BLaER1 (cell line): ENCODE data around the gene USP10.

Experiments
- H3K27ac ChIP-seq: shearing (Covaris generic); formaldehyde crosslinking; 2 replicates; pipeline ENCODE4 v1.8.1; 2022
- H3K27me3 ChIP-seq: shearing (Covaris generic); formaldehyde crosslinking; 2 replicates; pipeline ENCODE4 v1.8.1; 2022
- H3K36me3 ChIP-seq: shearing (Covaris generic); formaldehyde crosslinking; 2 replicates; pipeline ENCODE4 v1.8.1; 2022
- H3K4me1 ChIP-seq: shearing (Covaris generic); formaldehyde crosslinking; 2 replicates; pipeline ENCODE4 v1.8.1; 2022
- H3K4me2 ChIP-seq: shearing (Covaris generic); formaldehyde crosslinking; 2 replicates; pipeline ENCODE4 v1.8.1; 2022
- H3K4me3 ChIP-seq: shearing (Covaris generic); formaldehyde crosslinking; 2 replicates; pipeline ENCODE4 v1.8.1; 2022
- H3K9ac ChIP-seq: shearing (Covaris generic); formaldehyde crosslinking; 2 replicates; pipeline ENCODE4 v1.8.1; 2022
- H3K9me3 ChIP-seq: shearing (Covaris generic); formaldehyde crosslinking; 2 replicates; pipeline ENCODE4 v1.8.1; 2022
- H4K20me1 ChIP-seq: shearing (Covaris generic); formaldehyde crosslinking; 2 replicates; pipeline ENCODE4 v1.8.1; 2022
- Cebpa-rat ChIP-seq: shearing (Covaris generic); IDR thresholded peaks from 2 replicates; pipeline ENCODE4 v1.8.1; 2022

The USP10 gene

GRCh38 chr16:84672276-84673202 lies 27.3 kb upstream of the USP10 start:
- no peak overlapping the region for H3K9ac ChIP-seq
- no peak overlapping the region for H3K4me3 ChIP-seq
- H4K20me1 ChIP-seq: no peaks in the 10 kb centered on the region
- no peak for TF ChIP-seq Cebpa-rat
- H3K4me2 ChIP-seq: peak overlapping the region; percentile 45
- H3K36me3 ChIP-seq: peaks cover 8% of the 10 kb centered on the region
- no peaks in the 10 kb centered on the region for H3K9me3 ChIP-seq
- H3K27ac ChIP-seq: no peak overlapping the region
- peaks cover 16% of the 10 kb centered on the region for H3K4me1 ChIP-seq
- H3K27me3 ChIP-seq: no peaks in the 10 kb centered on the region

GRCh38 chr16:84673203-84673535 lies 26.6 kb upstream of the USP10 start:
- Histone ChIP-seq H3K27me3 (no peaks in the 10 kb centered on the region), H3K4me3 (no peak overlapping the region), H3K9ac (no peak overlapping the region), H3K9me3 (no peaks in the 10 kb centered on the region), H3K4me2 (peak overlapping the region; percentile 45), H3K36me3 (peaks cover 3% of the 10 kb centered on the region), H3K4me1 (peaks cover 16% of the 10 kb centered on the region), H4K20me1 (no peaks in the 10 kb centered on the region), H3K27ac (no peak overlapping the region)
- no peak for TF ChIP-seq Cebpa-rat

GRCh38 chr16:84673561-84673960 lies 26.2 kb upstream of the USP10 start:
- no peaks in the 10 kb centered on the region for H3K36me3 ChIP-seq
- no peak overlapping the region for H3K27ac ChIP-seq
- H3K9ac ChIP-seq: no peak overlapping the region
- TF ChIP-seq Cebpa-rat: no peak
- H3K9me3 ChIP-seq: no peaks in the 10 kb centered on the region
- peaks cover 16% of the 10 kb centered on the region for H3K4me1 ChIP-seq
- no peaks in the 10 kb centered on the region for H4K20me1 ChIP-seq
- H3K4me2 ChIP-seq: peak overlapping the region; percentile 45
- H3K4me3 ChIP-seq: no peak overlapping the region
- no peaks in the 10 kb centered on the region for H3K27me3 ChIP-seq

DNA sequence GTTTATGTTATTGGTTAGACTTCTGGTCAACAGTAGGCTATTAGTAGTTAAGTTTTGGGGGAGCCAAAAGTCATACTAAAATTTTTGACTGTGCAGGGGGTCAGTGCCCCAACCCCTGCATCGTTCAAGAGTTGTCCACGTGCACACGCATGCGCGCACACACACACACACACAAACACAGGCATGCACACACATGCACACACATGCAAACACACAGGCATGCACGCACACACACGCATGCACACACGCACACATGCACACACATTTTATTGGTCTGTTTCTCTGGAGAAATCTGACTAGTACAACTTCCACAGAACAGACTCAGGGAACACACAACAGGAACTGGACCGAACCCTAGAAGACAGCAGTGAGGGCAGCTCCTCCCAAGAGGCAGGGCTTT lies 24.4 kb upstream of the USP10 start:
- no peak overlapping the region for H3K27ac ChIP-seq
- no peaks in the 10 kb centered on the region for H3K9me3 ChIP-seq
- H3K4me1 ChIP-seq: peaks cover 16% of the 10 kb centered on the region
- H3K9ac ChIP-seq: no peak overlapping the region
- no peak for TF ChIP-seq Cebpa-rat
- no peak overlapping the region for H3K4me2 ChIP-seq
- H3K36me3 ChIP-seq: no peaks in the 10 kb centered on the region
- no peaks in the 10 kb centered on the region for H4K20me1 ChIP-seq
- H3K27me3 ChIP-seq: no peaks in the 10 kb centered on the region
- no peak overlapping the region for H3K4me3 ChIP-seq

- Histone ChIP-seq H3K27me3 (no peaks in the 10 kb centered on the region), H3K4me2 (no peak overlapping the region), H3K9me3 (no peaks in the 10 kb centered on the region), H3K27ac (no peak overlapping the region), H4K20me1 (no peaks in the 10 kb centered on the region), H3K9ac (no peak overlapping the region), H3K36me3 (no peaks in the 10 kb centered on the region), H3K4me3 (no peak overlapping the region), H3K4me1 (peaks cover 16% of the 10 kb centered on the region)
- TF ChIP-seq Cebpa-rat: no peak
Observed at GRCh38 chr16:84675884-84676283, 23.9 kb upstream of the USP10 start.

GRCh38 chr16:84677017-84677803 lies 22.6 kb upstream of the USP10 start:
- TF ChIP-seq Cebpa-rat: no peak
- H3K36me3 ChIP-seq: no peaks in the 10 kb centered on the region
- H3K4me1 ChIP-seq: peaks cover 16% of the 10 kb centered on the region
- no peak overlapping the region for H3K4me2 ChIP-seq
- H3K27ac ChIP-seq: no peak overlapping the region
- H3K9me3 ChIP-seq: no peaks in the 10 kb centered on the region
- H4K20me1 ChIP-seq: no peaks in the 10 kb centered on the region
- no peak overlapping the region for H3K4me3 ChIP-seq
- no peak overlapping the region for H3K9ac ChIP-seq
- H3K27me3 ChIP-seq: no peaks in the 10 kb centered on the region

DNA sequence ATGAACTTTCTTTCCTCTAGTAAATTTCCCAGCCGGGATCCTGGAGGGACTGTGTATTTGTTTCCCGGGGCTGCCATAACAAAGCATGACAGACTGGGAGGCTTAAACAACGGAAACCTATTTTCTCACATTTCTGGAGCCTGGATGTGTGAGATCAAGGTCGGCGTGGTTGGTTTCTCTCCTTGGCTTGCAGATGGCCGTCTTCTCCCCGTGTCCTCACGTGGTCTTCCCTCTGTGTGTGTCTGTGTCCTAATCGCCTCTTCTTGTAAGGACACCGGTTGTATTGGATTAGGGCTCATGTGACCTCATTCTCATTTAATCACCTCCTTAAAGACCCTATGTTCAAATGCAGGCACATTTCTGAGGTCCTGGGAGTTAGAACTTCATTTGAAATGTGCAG lies 22.0 kb upstream of the USP10 start:
- H3K36me3 ChIP-seq: no peaks in the 10 kb centered on the region
- H3K9ac ChIP-seq: no peak overlapping the region
- no peak overlapping the region for H3K27ac ChIP-seq
- H3K9me3 ChIP-seq: no peaks in the 10 kb centered on the region
- no peak overlapping the region for H3K4me3 ChIP-seq
- H4K20me1 ChIP-seq: no peaks in the 10 kb centered on the region
- no peaks in the 10 kb centered on the region for H3K27me3 ChIP-seq
- no peak overlapping the region for H3K4me2 ChIP-seq
- peaks cover 12% of the 10 kb centered on the region for H3K4me1 ChIP-seq
- no peak for TF ChIP-seq Cebpa-rat

DNA sequence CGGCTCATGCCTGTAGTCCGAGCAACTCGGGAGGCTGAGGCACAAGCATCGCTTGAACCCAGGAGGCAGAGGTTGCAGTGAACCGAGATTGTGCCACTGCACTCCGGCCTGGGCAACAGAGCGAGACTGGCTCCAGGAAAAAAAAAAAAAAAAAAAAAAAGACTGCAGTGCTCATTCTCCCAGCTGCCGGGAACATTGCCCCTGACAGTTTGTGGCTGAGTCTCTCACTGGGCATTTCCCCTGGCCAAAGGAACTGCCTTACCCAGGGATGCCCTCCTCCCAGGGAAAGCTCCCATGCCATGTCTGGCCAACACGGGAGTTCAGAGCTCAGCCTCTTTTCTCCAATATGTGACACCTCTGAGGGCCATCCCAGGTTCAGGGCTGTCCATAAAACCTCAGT lies 21.3 kb upstream of the USP10 start:
- Histone ChIP-seq H3K4me1 (peaks cover 5% of the 10 kb centered on the region), H3K9me3 (no peaks in the 10 kb centered on the region), H4K20me1 (no peaks in the 10 kb centered on the region), H3K4me3 (no peak overlapping the region), H3K36me3 (no peaks in the 10 kb centered on the region), H3K27ac (no peak overlapping the region), H3K4me2 (no peak overlapping the region), H3K9ac (no peak overlapping the region), H3K27me3 (no peaks in the 10 kb centered on the region)
- TF ChIP-seq Cebpa-rat: no peak

DNA sequence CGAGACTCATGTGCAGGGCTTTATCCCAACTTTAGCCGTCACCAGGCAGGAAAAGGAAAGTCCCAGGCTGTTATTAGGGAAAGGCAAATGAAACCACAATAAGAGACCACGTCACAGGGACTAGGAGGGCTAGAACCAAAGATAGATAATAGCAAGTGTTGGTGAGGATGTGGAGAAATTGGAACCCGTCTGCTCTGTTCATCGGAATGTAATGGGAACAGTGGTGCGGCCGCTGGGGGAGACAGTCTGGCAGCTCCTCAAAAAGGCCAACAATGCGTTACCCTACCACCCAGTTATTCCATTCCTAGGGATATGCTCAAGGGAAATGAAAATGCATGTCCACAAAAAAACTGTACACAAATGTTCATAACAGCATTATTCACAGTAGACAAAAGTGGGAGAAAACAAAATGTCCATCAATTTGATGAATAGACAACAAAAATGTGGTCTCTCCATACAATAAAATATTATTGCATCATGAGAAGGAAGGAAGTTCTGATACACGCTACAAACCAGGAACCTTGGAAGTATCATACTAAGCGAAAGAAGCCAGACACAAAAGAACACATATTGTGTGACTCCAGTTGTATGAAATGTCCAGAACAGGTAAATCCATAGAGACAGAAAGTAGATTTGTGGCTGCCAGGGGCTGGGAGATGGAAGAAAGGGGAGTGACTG lies 19.5 kb upstream of the USP10 start:
- Histone ChIP-seq H3K27ac (no peak overlapping the region), H3K27me3 (no peaks in the 10 kb centered on the region), H3K9me3 (no peaks in the 10 kb centered on the region), H3K9ac (no peak overlapping the region), H3K4me2 (no peak overlapping the region), H3K4me1 (no peaks in the 10 kb centered on the region), H4K20me1 (no peaks in the 10 kb centered on the region), H3K36me3 (no peaks in the 10 kb centered on the region), H3K4me3 (no peak overlapping the region)
- no peak for TF ChIP-seq Cebpa-rat
